Keratinocyte (primary cell): ENCODE measurements around the gene KIR2DL3. TPM values are rescaled to one million over a fixed set of nuclear protein-coding genes. Genes with fewer than 3 reads are reported as not detected.
"Not testable (repeated sequence)": the region's sequence is repeated elsewhere in the genome, so short reads cannot be mapped to it uniquely, and the experiment has no call there.

Source experiments
- DNase-seq: peaks from one replicate; pipeline ENCODE4 v3.0.0-alpha.2; 2011; ENCODE audit warnings: low read depth, missing footprints, low spot score
- FAIRE-seq: peaks from 2 replicates; lab custom pipeline; 2011; peaks lifted over from hg19 to GRCh38; lab: Jason Lieb, UNC
- H2AFZ ChIP-seq: 2 replicates; pipeline ENCODE4 v1.6.0; 2012; ENCODE audit warnings: low read length, control low read depth, inconsistent platforms; ENCODE audit not compliant: control insufficient read depth
- H3K27ac ChIP-seq: 2 replicates; pipeline ENCODE4 v1.5.1; 2011; ENCODE audit warnings: low read length; ENCODE audit not compliant: control insufficient read depth, insufficient read depth
- H3K27me3 ChIP-seq: 3 replicates; pipeline ENCODE4 v1.6.0; 2011; ENCODE audit warnings: low read length; ENCODE audit not compliant: control insufficient read depth, insufficient read depth; ENCODE audit errors: extremely low read depth
- H3K36me3 ChIP-seq, 2 experiments: 2 replicates in 1 of 2; 3 replicates in 1 of 2; pipeline ENCODE4 v1.5.1; 2011; ENCODE audit warnings: low read length in 2 of 2, mild to moderate bottlenecking in 1 of 2; ENCODE audit not compliant: control insufficient read depth in 2 of 2, insufficient read depth in 2 of 2; ENCODE audit errors: extremely low read depth in 1 of 2
- H3K4me1 ChIP-seq: 3 replicates; pipeline ENCODE4 v1.5.1; 2011; ENCODE audit warnings: low read length; ENCODE audit not compliant: control insufficient read depth, insufficient read depth; ENCODE audit errors: extremely low read depth
- H3K4me2 ChIP-seq: 3 replicates; pipeline ENCODE4 v1.6.0; 2011; ENCODE audit warnings: low read depth, low read length; ENCODE audit not compliant: control insufficient read depth, insufficient read depth; ENCODE audit errors: extremely low read depth
- H3K4me3 ChIP-seq, 3 experiments: fragments of 200-600 bp in 1 of 3; sonication (generic) in 1 of 3; 2 replicates in 2 of 3; 3 replicates in 1 of 3; pipeline ENCODE4 v1.5.1; 2011 to 2016; ENCODE audit warnings: low read length in 3 of 3, mild to moderate bottlenecking in 3 of 3, control low read depth in 2 of 3, inconsistent platforms in 1 of 3, low read depth in 1 of 3, mixed read lengths in 1 of 3, mixed run types in 1 of 3, moderate library complexity in 1 of 3; ENCODE audit not compliant: control insufficient read depth in 2 of 3, insufficient read depth in 2 of 3; ENCODE audit errors: extremely low read depth in 1 of 3
- H3K79me2 ChIP-seq: 2 replicates; pipeline ENCODE4 v1.6.0; 2012; ENCODE audit warnings: low read length; ENCODE audit not compliant: control insufficient read depth, insufficient read depth
- H3K9ac ChIP-seq: 3 replicates; pipeline ENCODE4 v1.6.0; 2011; ENCODE audit warnings: low read length; ENCODE audit not compliant: control insufficient read depth, insufficient read depth; ENCODE audit errors: extremely low read depth
- H3K9me1 ChIP-seq: 3 replicates; pipeline ENCODE4 v1.6.0; 2011; ENCODE audit warnings: low read length; ENCODE audit not compliant: control insufficient read depth, insufficient read depth; ENCODE audit errors: extremely low read depth
- H3K9me3 ChIP-seq: 2 replicates; pipeline ENCODE4 v1.5.1; 2012; ENCODE audit warnings: low read depth, low read length; ENCODE audit not compliant: control insufficient read depth
- H4K20me1 ChIP-seq: 3 replicates; pipeline ENCODE4 v1.6.0; 2011; ENCODE audit warnings: low read length; ENCODE audit not compliant: control insufficient read depth, insufficient read depth; ENCODE audit errors: extremely low read depth
- EZH2 ChIP-seq: IDR thresholded peaks from one replicate; pipeline ENCODE4 v1.6.1; 2012; ENCODE audit warnings: inconsistent platforms, mild to moderate bottlenecking, low read length, moderate library complexity
- dilution Hi-C: fragments of 300-500 bp; cut with MboI; formaldehyde crosslinking; loops from one replicate; pipeline ENCODE4 v1.7.0; 2020; ENCODE audit warnings: low sequenced_read_pairs; ENCODE audit not compliant: extremely low pct_ligation_motif_present
- polyA plus RNA-seq, 5 experiments: library from polyadenylated mRNA; depleted of rRNA in 3 of 5; stranded (reverse) in 3 of 5; stranded (forward) in 1 of 5; unstranded in 1 of 5; fragments of >200 nt; gene quantifications; 1 replicate in 1 of 5; 2 replicates in 3 of 5; 3 replicates in 1 of 5; pipeline versions ENCODE4 v1.2.1 to v1.2.3, GENCODE V29; 2011 to 2012; ENCODE audit warnings: missing spikeins in 2 of 5, low read depth in 1 of 5, low replicate concordance in 1 of 5
- TF ChIP-seq, protein P1 (sequence below), 3 experiments: IDR thresholded peaks in 1 of 3; conservative IDR thresholded peaks in 1 of 3; optimal IDR thresholded peaks in 1 of 3; 2 replicates in 2 of 3; 3 replicates in 1 of 3; pipeline versions ENCODE3 to v1.5.1; 2011; ENCODE audit warnings: low read length in 3 of 3, mild to moderate bottlenecking in 3 of 3, moderate library complexity in 2 of 3, control low read depth in 1 of 3, inconsistent platforms in 1 of 3; ENCODE audit not compliant: insufficient read depth in 2 of 3; ENCODE audit errors: extremely low read depth in 1 of 3

Gene KIR2DL3
- polyA plus RNA-seq, 1 donor (not counting 4 experiments of a cell fraction or from before 2014, with no cell fraction given) = not detected

DNA sequence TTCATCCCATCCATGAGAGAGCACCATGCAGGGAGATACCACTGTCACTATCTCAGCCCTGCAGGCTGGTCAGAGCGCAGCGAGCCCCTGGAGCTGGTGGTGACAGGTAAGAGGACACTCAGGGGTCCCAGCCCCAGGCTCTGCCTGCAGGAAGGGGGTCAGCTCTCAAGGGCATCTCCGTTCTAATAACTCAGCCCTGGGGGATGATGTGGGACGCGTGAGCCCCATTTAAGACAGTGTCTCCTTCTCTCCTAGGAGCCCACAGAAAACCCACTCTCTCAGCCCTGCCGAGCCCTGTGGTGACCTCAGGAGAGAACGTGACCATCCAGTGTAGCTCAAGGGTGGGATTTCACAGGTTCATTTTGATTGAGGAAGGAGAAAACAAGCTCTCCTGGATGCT, 29.5 kb upstream of the KIR2DL3 start:
- TF ChIP-seq, protein P1, sequence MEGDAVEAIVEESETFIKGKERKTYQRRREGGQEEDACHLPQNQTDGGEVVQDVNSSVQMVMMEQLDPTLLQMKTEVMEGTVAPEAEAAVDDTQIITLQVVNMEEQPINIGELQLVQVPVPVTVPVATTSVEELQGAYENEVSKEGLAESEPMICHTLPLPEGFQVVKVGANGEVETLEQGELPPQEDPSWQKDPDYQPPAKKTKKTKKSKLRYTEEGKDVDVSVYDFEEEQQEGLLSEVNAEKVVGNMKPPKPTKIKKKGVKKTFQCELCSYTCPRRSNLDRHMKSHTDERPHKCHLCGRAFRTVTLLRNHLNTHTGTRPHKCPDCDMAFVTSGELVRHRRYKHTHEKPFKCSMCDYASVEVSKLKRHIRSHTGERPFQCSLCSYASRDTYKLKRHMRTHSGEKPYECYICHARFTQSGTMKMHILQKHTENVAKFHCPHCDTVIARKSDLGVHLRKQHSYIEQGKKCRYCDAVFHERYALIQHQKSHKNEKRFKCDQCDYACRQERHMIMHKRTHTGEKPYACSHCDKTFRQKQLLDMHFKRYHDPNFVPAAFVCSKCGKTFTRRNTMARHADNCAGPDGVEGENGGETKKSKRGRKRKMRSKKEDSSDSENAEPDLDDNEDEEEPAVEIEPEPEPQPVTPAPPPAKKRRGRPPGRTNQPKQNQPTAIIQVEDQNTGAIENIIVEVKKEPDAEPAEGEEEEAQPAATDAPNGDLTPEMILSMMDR (optimal IDR thresholded peaks at IDR 0.05 in 1 of 3, IDR thresholded peaks at IDR 0.05 in 1 of 3, conservative IDR thresholded peaks at IDR 0.05 in 1 of 3; ENCODE audit: extremely low read depth in 1 of 3, insufficient read depth in 2 of 3, low read length in 3 of 3) = no peak
- H3K36me3 ChIP-seq = no peaks in the 10 kb centered on the region
- dilution Hi-C loops = no loop called here
- no peak overlapping the region for H3K4me3 ChIP-seq
- DNase-seq (no peak), FAIRE-seq (no peak)
- H2AFZ ChIP-seq = no peak overlapping the region
- no peaks in the 10 kb centered on the region for H3K9me1 ChIP-seq
- H3K9ac ChIP-seq = no peak overlapping the region
- H3K27me3 ChIP-seq = no peaks in the 10 kb centered on the region
- H4K20me1 ChIP-seq = no peaks in the 10 kb centered on the region
- H3K4me2 ChIP-seq = no peak overlapping the region
- H3K27ac ChIP-seq = no peak overlapping the region
- H3K79me2 ChIP-seq = no peaks in the 10 kb centered on the region
- no peaks in the 10 kb centered on the region for H3K4me1 ChIP-seq
- peaks cover 8% of the 10 kb centered on the region for H3K9me3 ChIP-seq

DNA sequence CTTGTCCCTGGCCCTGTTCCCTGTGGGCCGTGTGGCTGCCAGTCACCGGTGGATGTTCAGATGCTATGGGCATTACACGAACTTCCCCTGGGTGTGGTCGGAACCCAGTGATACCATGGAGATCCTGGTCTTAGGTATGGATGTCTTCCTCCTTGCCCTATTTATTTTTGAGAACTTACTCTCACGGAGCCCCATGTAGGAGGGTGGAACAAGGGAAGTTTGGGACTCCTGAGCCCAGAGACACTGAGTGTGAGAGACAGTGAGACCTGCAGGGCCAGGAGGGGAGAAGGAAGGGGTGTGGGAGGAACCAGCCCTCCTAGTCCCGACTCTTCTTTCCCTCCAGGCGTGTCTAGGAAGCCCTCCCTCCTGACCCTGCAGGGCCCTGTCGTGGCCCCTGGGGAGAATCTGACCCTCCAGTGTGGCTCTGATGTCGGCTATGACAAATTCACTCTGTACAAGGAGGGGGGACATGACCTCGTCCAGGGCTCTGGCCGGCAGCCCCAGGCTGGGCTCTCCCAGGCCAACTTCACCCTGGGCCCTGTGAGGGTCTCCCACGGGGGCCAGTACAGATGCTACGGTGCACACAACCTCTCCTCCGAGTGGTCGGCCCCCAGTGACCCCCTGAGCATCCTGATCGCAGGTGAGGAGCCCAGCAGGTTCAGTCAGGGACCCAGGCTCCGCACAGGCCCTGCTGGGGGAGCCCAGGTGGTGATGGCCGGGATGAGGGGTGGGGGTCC, 28.9 kb upstream of the KIR2DL3 start:
- no peak overlapping the region for H2AFZ ChIP-seq
- TF ChIP-seq EZH2 = no peak
- TF ChIP-seq, protein P1 (optimal IDR thresholded peaks at IDR 0.05 in 1 of 3, IDR thresholded peaks at IDR 0.05 in 1 of 3, conservative IDR thresholded peaks at IDR 0.05 in 1 of 3; ENCODE audit: extremely low read depth in 1 of 3, insufficient read depth in 2 of 3, low read length in 3 of 3) = no peak
- no peak overlapping the region for H3K9ac ChIP-seq
- no peak for DNase-seq
- no peaks in the 10 kb centered on the region for H3K27me3 ChIP-seq
- H4K20me1 ChIP-seq = no peaks in the 10 kb centered on the region
- no peaks in the 10 kb centered on the region for H3K36me3 ChIP-seq
- dilution Hi-C loops = no loop called here
- H3K4me2 ChIP-seq = no peak overlapping the region
- peaks cover 8% of the 10 kb centered on the region for H3K9me3 ChIP-seq
- H3K27ac ChIP-seq = no peak overlapping the region
- no peak for FAIRE-seq
- no peak overlapping the region for H3K4me3 ChIP-seq
- no peaks in the 10 kb centered on the region for H3K9me1 ChIP-seq
- H3K79me2 ChIP-seq = no peaks in the 10 kb centered on the region
- H3K4me1 ChIP-seq = no peaks in the 10 kb centered on the region

DNA sequence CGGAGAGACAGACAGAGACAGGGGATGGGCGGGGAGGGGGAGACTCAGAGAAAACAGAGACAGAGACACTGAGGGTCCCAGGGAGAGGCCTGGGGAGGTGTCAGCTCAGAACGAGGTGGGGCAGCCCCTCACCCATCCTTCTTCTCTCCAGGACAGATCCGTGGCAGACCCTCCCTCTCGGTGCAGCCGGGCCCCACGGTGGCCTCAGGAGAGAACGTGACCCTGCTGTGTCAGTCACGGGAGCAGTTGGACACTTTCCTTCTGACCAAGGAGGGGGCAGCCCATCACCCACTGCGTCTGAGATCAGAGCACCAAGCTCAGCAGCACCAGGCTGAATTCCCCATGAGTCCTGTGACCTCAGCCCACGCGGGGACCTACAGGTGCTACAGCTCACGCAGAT, 28.4 kb upstream of the KIR2DL3 start:
- H3K4me3 ChIP-seq, H3K27ac ChIP-seq, H3K27me3 ChIP-seq, H3K4me2 ChIP-seq, H2AFZ ChIP-seq, H3K9me1 ChIP-seq, H4K20me1 ChIP-seq, H3K36me3 ChIP-seq, H3K9ac ChIP-seq, DNase-seq, FAIRE-seq, H3K4me1 ChIP-seq, dilution Hi-C loops, H3K79me2 ChIP-seq, H3K9me3 ChIP-seq: not testable (repeated sequence)
